AG09309 (cell line): ENCODE results near the gene MRPS33.

Experiments used
- DNase-seq: peaks from one replicate; pipeline ENCODE4 v3.0.0-alpha.2; 2010; ENCODE audit warnings: low read depth
- H3K4me3 ChIP-seq: 2 replicates; pipeline ENCODE4 v1.5.1; 2011; ENCODE audit warnings: mild to moderate bottlenecking, low read depth, low read length, moderate library complexity; ENCODE audit not compliant: control insufficient read depth
- CTCF ChIP-seq: IDR thresholded peaks from 2 replicates; pipeline ENCODE4 v1.5.1; 2011; ENCODE audit warnings: mild to moderate bottlenecking, low read depth, low read length, inconsistent platforms; ENCODE audit not compliant: insufficient read depth, control insufficient read depth; ENCODE audit errors: missing control alignments

Gene MRPS33

GRCh38 chr7:140998715-140999114 is 16.0 kb downstream of the MRPS33 start:
- no peak for TF ChIP-seq CTCF
- no peak for DNase-seq
- H3K4me3 ChIP-seq: no peak overlapping the region

GRCh38 chr7:140992422-140992821 is 22.3 kb downstream of the MRPS33 start:
- H3K4me3 ChIP-seq: no peak overlapping the region
- TF ChIP-seq CTCF: no peak
- DNase-seq: no peak

- no peak overlapping the region for H3K4me3 ChIP-seq
- no peak for DNase-seq
- TF ChIP-seq CTCF: no peak
Observed at GRCh38 chr7:140990193-140990962, 24.4 kb downstream of the MRPS33 start.

GRCh38 chr7:140989068-140989467 is 25.7 kb downstream of the MRPS33 start:
- H3K4me3 ChIP-seq: no peak overlapping the region
- TF ChIP-seq CTCF: no peak
- no peak for DNase-seq

GRCh38 chr7:140983802-140984201 is 30.9 kb downstream of the MRPS33 start:
- no peak for TF ChIP-seq CTCF
- no peak for DNase-seq
- no peak overlapping the region for H3K4me3 ChIP-seq

GRCh38 chr7:140982508-140982907 is 32.2 kb downstream of the MRPS33 start:
- no peak overlapping the region for H3K4me3 ChIP-seq
- TF ChIP-seq CTCF: no peak
- DNase-seq: no peak
